ENCODE results near the gene RPP25L. TPM values are rescaled to one million over a fixed set of nuclear protein-coding genes. Genes with fewer than 3 reads are reported as not detected.

RPP25L gene
- polyA plus RNA-seq, 3 donors: 20.1 to 42.3 (median 39.4) TPM

DNA sequence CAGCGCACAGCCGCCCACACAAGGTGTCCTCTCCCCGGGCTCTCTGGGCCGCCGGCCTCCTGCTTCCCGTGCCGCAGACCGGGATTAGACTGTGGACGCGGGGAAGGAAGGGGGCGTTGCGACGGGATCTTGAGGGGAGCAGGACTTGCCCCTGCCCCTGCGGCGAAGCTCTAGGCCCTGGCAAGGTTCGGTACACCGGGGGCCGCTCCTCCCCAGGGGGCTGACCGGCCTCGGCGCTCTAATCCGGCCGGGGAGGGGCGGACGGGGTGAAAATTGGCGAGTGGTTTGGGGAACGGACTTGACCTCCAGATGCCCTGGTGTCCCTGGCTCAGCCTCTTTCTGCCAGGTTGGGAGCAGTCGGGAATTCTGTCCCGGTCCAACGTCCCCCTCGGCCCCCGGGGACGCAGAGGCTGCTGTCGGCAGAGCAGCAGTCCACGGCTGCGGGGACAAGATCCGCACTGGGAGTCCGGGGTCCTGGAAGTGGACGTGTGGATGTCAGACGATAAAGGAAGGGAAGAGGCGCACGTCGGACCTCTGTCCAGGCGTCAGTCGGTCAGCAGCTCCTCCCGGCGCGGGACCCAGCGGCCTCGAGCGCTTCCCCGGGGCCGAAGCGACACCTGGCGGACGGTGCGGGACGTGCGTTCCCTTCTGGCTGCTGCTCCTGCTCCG lies 20.5 kb downstream of the RPP25L start:
- peak overlapping the region; percentile 83 for H3K4me2 ChIP-seq (replicated peaks; ENCODE audit: extremely low read depth, low read length, poor library complexity, severe bottlenecking)
- peaks cover 38% of the 10 kb centered on the region for H3K4me1 Mint-ChIP-seq
- 1% methylated on average over 59 of the region's 60 CpGs for WGBS (ENCODE audit: insufficient coverage)

More for the DNA sequence above, 20.5 kb downstream of the RPP25L start:
- Histone ChIP-seq H3K27ac (ENCODE audit: low read depth in 1 of 2, low read length in 2 of 2) (no peak overlapping the region), H4K20me1 (ENCODE audit: insufficient read depth, low read length) (no peaks in the 10 kb centered on the region), H3K36me3 (replicated peaks in 1 of 2; ENCODE audit: control insufficient read depth in 1 of 2, insufficient read depth in 2 of 2, low read length in 2 of 2) (no peaks in the 10 kb centered on the region), H3K4me3 (replicated peaks in 1 of 3; ENCODE audit: low read depth in 2 of 3, low read length in 3 of 3) (peak overlapping the region; percentile 8 to 75 (median 40)), H3K4me1 (ENCODE audit: control insufficient read depth in 1 of 2, insufficient read depth in 2 of 2, low read length in 2 of 2) (peaks cover 33 to 38% of the 10 kb centered on the region in 2 donors), H3K9me3 (replicated peaks in 1 of 2; ENCODE audit: control insufficient read depth in 1 of 2, insufficient read depth in 1 of 2, low read length in 2 of 2) (peaks cover 0 to 33% of the 10 kb centered on the region in 2 donors), H3K79me2 (ENCODE audit: insufficient read depth, low read length) (no peaks in the 10 kb centered on the region), H3K27me3 (ENCODE audit: control insufficient read depth in 2 of 2, insufficient read depth in 2 of 2, low read length in 2 of 2) (peaks cover 53 to 73% of the 10 kb centered on the region in 2 donors), H3K9ac (ENCODE audit: insufficient read depth, low read length, poor library complexity, severe bottlenecking) (peak overlapping the region; percentile 8), H2AFZ (ENCODE audit: insufficient read depth, low read depth, low read length, poor library complexity, severe bottlenecking) (peak overlapping the region; percentile 68)
- intact Hi-C loops (cut with micrococcal nuclease): loop anchor here in 1 of 2 donors (10.0 kb wide), 1 partner anchor 147 kb away; no protein-coding TSS in a partner anchor
- peak; percentile 61 to 76 (median 63) for DNase-seq
- TF ChIP-seq, protein P1, sequence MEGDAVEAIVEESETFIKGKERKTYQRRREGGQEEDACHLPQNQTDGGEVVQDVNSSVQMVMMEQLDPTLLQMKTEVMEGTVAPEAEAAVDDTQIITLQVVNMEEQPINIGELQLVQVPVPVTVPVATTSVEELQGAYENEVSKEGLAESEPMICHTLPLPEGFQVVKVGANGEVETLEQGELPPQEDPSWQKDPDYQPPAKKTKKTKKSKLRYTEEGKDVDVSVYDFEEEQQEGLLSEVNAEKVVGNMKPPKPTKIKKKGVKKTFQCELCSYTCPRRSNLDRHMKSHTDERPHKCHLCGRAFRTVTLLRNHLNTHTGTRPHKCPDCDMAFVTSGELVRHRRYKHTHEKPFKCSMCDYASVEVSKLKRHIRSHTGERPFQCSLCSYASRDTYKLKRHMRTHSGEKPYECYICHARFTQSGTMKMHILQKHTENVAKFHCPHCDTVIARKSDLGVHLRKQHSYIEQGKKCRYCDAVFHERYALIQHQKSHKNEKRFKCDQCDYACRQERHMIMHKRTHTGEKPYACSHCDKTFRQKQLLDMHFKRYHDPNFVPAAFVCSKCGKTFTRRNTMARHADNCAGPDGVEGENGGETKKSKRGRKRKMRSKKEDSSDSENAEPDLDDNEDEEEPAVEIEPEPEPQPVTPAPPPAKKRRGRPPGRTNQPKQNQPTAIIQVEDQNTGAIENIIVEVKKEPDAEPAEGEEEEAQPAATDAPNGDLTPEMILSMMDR (IDR thresholded peaks at IDR 0.05): peak; percentile 96
- Mint-ChIP-seq H3K9me3 (peaks cover 0 to 28% (median 16%) of the 10 kb centered on the region in 7 donors), H3K27ac (no peak overlapping the region), H3K4me3 (peak overlapping the region; percentile 77 to 91), H3K27me3 (ENCODE audit: low read depth in 3 of 3) (peaks cover 70 to 87% (median 73%) of the 10 kb centered on the region in 3 donors), H3K36me3 (peaks cover 0 to 11% of the 10 kb centered on the region in 2 donors)
